ENCODE data around the gene ENDOU.

DNA sequence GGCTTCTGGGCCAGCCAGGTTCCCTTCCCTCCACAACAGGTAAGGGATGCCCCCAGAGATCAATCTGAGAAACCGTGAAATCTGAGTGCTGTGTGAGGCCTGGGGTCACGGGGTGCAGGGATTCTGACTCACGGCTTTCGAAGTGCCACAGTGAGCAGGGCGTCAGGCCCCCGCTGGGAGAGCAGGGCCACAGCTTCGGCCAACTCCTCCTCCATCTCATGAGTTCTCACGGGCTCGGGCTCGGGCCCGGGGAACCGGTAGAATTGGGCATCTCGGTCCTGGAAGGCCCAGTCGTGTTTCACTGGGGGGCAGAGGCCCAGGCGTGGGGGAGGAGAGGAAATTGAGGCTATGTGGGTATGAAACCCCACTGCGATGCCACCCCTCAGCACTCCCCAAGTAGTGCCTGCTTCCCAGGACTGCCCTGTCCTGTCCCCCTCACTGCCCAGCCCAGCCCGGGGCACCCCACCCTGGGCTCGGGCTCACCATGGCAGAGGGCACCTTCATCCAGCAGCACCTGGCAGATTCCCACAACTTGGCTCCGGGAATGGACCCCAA lies 25.7 kb upstream of the ENDOU start:
- TF ChIP-seq, protein P1, sequence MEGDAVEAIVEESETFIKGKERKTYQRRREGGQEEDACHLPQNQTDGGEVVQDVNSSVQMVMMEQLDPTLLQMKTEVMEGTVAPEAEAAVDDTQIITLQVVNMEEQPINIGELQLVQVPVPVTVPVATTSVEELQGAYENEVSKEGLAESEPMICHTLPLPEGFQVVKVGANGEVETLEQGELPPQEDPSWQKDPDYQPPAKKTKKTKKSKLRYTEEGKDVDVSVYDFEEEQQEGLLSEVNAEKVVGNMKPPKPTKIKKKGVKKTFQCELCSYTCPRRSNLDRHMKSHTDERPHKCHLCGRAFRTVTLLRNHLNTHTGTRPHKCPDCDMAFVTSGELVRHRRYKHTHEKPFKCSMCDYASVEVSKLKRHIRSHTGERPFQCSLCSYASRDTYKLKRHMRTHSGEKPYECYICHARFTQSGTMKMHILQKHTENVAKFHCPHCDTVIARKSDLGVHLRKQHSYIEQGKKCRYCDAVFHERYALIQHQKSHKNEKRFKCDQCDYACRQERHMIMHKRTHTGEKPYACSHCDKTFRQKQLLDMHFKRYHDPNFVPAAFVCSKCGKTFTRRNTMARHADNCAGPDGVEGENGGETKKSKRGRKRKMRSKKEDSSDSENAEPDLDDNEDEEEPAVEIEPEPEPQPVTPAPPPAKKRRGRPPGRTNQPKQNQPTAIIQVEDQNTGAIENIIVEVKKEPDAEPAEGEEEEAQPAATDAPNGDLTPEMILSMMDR (IDR thresholded peaks at IDR 0.05; ENCODE audit: insufficient read depth, low read depth, low read length): no peak
- no peak for TF ChIP-seq EZH2 (IDR thresholded peaks at IDR 0.05; ENCODE audit: insufficient read depth, low read length)

Measured in astrocyte (in vitro differentiated cells and primary cell).